GM23248 (cell line): ENCODE results near the gene ERICH3. TPM values are rescaled to one million over a fixed set of nuclear protein-coding genes. Genes with fewer than 3 reads are reported as not detected.
A peak's percentile ranks its signal among the peaks of the same experiment; 100 is the strongest.

ENCODE experiments used
- DNase-seq: peaks from one replicate; pipeline ENCODE4 v3.0.0-alpha.2; 2015
- H2AFZ ChIP-seq: fragments of 200-600 bp; sonication (generic); 2 replicates; pipeline ENCODE4 v1.6.1; 2016; ENCODE audit warnings: antibody characterized with exemption
- H3F3A ChIP-seq: fragments of 200-600 bp; sonication (generic); 2 replicates; pipeline ENCODE4 v1.6.1; 2016; ENCODE audit warnings: mild to moderate bottlenecking, antibody characterized with exemption, mixed run types; ENCODE audit not compliant: insufficient read depth
- H3K27ac ChIP-seq: fragments of 200-600 bp; sonication (generic); 2 replicates; pipeline ENCODE4 v1.5.1; 2016; ENCODE audit warnings: mild to moderate bottlenecking
- H3K27me3 ChIP-seq: fragments of 200-600 bp; sonication (generic); replicated peaks from 2 replicates; pipeline ENCODE4 v1.6.1; 2016; ENCODE audit warnings: mild to moderate bottlenecking; ENCODE audit not compliant: insufficient read depth
- H3K36me3 ChIP-seq: fragments of 200-600 bp; sonication (generic); 2 replicates; pipeline ENCODE4 v1.6.1; 2016; ENCODE audit warnings: low read depth, mild to moderate bottlenecking
- H3K4me1 ChIP-seq: fragments of 200-600 bp; sonication (generic); 2 replicates; pipeline ENCODE4 v1.6.1; 2016; ENCODE audit warnings: mild to moderate bottlenecking; ENCODE audit not compliant: insufficient read depth
- H3K4me2 ChIP-seq: fragments of 200-600 bp; sonication (generic); one replicate; pipeline ENCODE4 v1.6.1; 2016; ENCODE audit warnings: mild to moderate bottlenecking; ENCODE audit not compliant: unreplicated experiment
- H3K4me3 ChIP-seq: fragments of 200-600 bp; sonication (generic); 2 replicates; pipeline ENCODE4 v1.5.1; 2016; ENCODE audit warnings: mild to moderate bottlenecking
- H3K79me2 ChIP-seq: fragments of 200-600 bp; sonication (generic); 2 replicates; pipeline ENCODE4 v1.6.1; 2016; ENCODE audit warnings: mild to moderate bottlenecking; ENCODE audit not compliant: insufficient read depth
- H3K9ac ChIP-seq: fragments of 200-600 bp; sonication (generic); 2 replicates; pipeline ENCODE4 v1.6.1; 2016; ENCODE audit warnings: mild to moderate bottlenecking
- H3K9me2 ChIP-seq: fragments of 200-600 bp; sonication (generic); 2 replicates; pipeline ENCODE4 v1.6.1; 2016; ENCODE audit warnings: mixed run types, mild to moderate bottlenecking, moderate library complexity; ENCODE audit not compliant: insufficient read depth
- H3K9me3 ChIP-seq: fragments of 200-600 bp; sonication (generic); one replicate; pipeline ENCODE4 v1.6.1; 2017; ENCODE audit warnings: low read depth
- H4K20me1 ChIP-seq: fragments of 200-600 bp; sonication (generic); 2 replicates; pipeline ENCODE4 v1.6.0; 2016; ENCODE audit not compliant: insufficient read depth
- EZH2 ChIP-seq: fragments of 200-600 bp; sonication (generic); IDR thresholded peaks from 2 replicates; pipeline ENCODE4 v1.6.1; 2018; ENCODE audit warnings: antibody characterized with exemption, mild to moderate bottlenecking; ENCODE audit not compliant: insufficient read depth, poor library complexity, severe bottlenecking
- EZH2phosphoT487 ChIP-seq: fragments of 200-600 bp; sonication (generic); IDR thresholded peaks from 2 replicates; pipeline ENCODE4 v1.6.1; 2018; ENCODE audit warnings: antibody characterized with exemption, moderate library complexity, mild to moderate bottlenecking, low read depth; ENCODE audit not compliant: insufficient read depth
- WGBS, 2 experiments: methylation state at CpG; one replicate each; pipeline ENCODE4 v1.1.6; 2015 to 2017; ENCODE audit warnings: low lambda C conversion rate in 2 of 2, low coverage in 1 of 2; ENCODE audit errors: missing lambda C conversion rate in 2 of 2; 5-methylcytosine and 5-hydroxymethylcytosine counted together
- in situ Hi-C: fragments of 300-500 bp; cut with MboI; formaldehyde crosslinking; loops from 2 replicates; pipeline ENCODE4 v1.15.0; 2020
- polyA plus RNA-seq: library from polyadenylated mRNA; unstranded; fragments of >200 nt; fragmentation: Nextera tagmentation; extraction: Ambion mirVana; gene quantifications from 2 replicates; pipeline ENCODE4 v1.2.1, GENCODE V29; 2016
- total RNA-seq: library from RNA; depleted of rRNA; stranded (reverse); fragments of >200 nt; shearing (Covaris generic); gene quantifications from 2 replicates; pipeline ENCODE4 v1.2.3, GENCODE V29; 2014; rRNA removed

Gene ERICH3
- total RNA-seq (not detected in 2 replicates), polyA plus RNA-seq (not detected in 2 replicates)

DNA sequence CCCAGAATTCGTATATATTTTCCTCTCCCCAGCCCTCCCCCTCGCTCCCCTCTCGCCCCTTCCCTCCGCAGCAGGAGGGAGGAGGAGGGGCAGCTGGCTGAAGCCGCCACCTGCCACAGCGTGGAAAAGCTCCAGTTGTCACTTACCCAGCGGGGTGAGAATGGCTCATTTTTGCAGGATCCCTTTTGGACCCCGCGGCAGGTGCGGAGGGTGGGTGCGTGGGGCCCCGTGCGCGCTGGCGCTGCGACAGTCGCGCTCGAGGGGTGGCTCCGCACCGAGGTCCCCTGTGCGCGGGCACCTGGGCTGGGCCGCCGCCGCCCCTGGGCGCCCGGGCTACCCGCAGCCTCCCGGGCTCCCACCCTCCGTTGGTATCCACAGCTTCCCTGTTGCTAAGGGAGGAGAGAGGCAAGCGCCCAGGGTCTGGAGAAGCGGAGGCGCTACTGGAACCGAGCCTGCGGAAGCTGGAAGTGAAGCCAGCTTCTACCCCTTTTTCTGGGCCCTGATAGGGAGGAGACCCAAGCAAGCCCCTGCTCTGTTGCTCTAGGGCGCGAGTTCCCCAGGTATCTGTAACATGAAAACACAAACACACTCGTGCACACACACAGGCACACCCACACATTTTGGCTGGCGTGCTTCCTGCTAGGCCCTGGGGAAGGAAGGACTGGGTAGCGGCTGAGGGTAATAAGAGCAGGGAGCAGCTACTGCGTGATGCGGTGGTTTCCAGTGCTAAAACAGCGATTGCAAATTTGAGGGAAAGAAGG is at the start of gene ERICH3:
TSS of gene ERICH3 (minus strand) at position 442 of the 761 bp plus-strand sequence. CDS start at position 169, 273 bp downstream.
- WGBS, 2 experiments, result 3 to 6% methylated on average over 29 to 44 of the region's 44 CpGs
- Histone ChIP-seq H3K9ac (no peak within 1 kb of the TSS), H3K27ac (no peak within 1 kb of the TSS), H3K36me3 (no peaks in the 10 kb centered on the region), H3K4me3 (peak within 1 kb of the TSS; percentile 62), H3F3A (no peaks in the 10 kb centered on the region), H3K9me2 (no peaks in the 10 kb centered on the region), H3K9me3 (no peaks in the 10 kb centered on the region), H3K27me3 (peaks cover 32% of the 10 kb centered on the region), H2AFZ (peak within 1 kb of the TSS; percentile 65; the same call in 1 of the 2 replicates), H3K4me1 (no peaks in the 10 kb centered on the region), H3K79me2 (no peaks in the 10 kb centered on the region), H3K4me2 (no peak within 1 kb of the TSS), H4K20me1 (no peaks in the 10 kb centered on the region)
- in situ Hi-C loops, result no loop called here
- peak; percentile 21 for DNase-seq
- TF ChIP-seq EZH2phosphoT487 (no peak), EZH2 (no peak)

- Histone ChIP-seq H3F3A (no peaks in the 10 kb centered on the region), H3K79me2 (no peaks in the 10 kb centered on the region), H3K36me3 (peaks cover 6% of the 10 kb centered on the region; the same call in 1 of the 2 replicates), H3K4me2 (no peak overlapping the region), H3K27me3 (no peaks in the 10 kb centered on the region), H3K4me3 (no peak overlapping the region), H2AFZ (no peak overlapping the region), H4K20me1 (no peaks in the 10 kb centered on the region), H3K4me1 (no peaks in the 10 kb centered on the region), H3K9me3 (no peaks in the 10 kb centered on the region), H3K9me2 (no peaks in the 10 kb centered on the region), H3K27ac (no peak overlapping the region), H3K9ac (no peak overlapping the region)
- WGBS, 2 experiments, result 96 to 98% methylated on average over 2 of the region's 2 CpGs
- in situ Hi-C loops, result no loop called here
- no peak for DNase-seq
- no peak for TF ChIP-seq EZH2
- TF ChIP-seq EZH2phosphoT487, result no peak
These were observed 44.0 kb upstream of the ERICH3 start for GRCh38 chr1:74717626-74718025.

DNA sequence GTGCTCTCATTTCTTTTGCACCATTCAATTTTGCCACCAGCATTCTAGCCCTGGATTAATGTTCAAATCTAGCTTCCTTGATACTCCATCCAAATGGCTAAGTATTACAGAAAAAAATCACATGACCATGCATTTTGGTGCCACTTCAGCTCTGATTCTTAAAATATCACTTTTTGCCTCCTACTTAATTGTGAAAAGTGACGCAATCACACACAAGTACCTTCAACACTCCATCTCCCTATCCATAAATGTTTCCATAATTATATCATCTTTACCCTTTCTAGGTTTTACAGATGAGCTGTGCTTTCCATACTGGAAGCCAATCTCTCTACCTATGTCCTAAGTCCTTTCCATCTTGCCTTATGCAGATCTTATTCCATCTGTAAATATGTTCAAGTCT is 43.2 kb upstream of the ERICH3 start:
- DNase-seq, result no peak
- Histone ChIP-seq H3K4me2 (no peak overlapping the region), H3K9me3 (no peaks in the 10 kb centered on the region), H3K4me1 (no peaks in the 10 kb centered on the region), H3F3A (no peaks in the 10 kb centered on the region), H2AFZ (no peak overlapping the region), H3K27me3 (no peaks in the 10 kb centered on the region), H3K79me2 (no peaks in the 10 kb centered on the region), H3K27ac (no peak overlapping the region), H4K20me1 (no peaks in the 10 kb centered on the region), H3K9ac (no peak overlapping the region), H3K36me3 (peaks cover 6% of the 10 kb centered on the region; the same call in 1 of the 2 replicates), H3K9me2 (no peaks in the 10 kb centered on the region), H3K4me3 (no peak overlapping the region)
- 96% methylated on average over 1 of the region's 1 CpG for WGBS, 2 experiments
- TF ChIP-seq EZH2, result no peak
- TF ChIP-seq EZH2phosphoT487, result no peak
- in situ Hi-C loops, result no loop called here

- Histone ChIP-seq H3K27me3 (no peaks in the 10 kb centered on the region), H3K27ac (no peak overlapping the region), H3K9me3 (no peaks in the 10 kb centered on the region), H3K36me3 (no peaks in the 10 kb centered on the region; the same call in 1 of the 2 replicates), H3K4me1 (no peaks in the 10 kb centered on the region), H4K20me1 (no peaks in the 10 kb centered on the region), H3K9ac (no peak overlapping the region), H3K79me2 (no peaks in the 10 kb centered on the region), H3F3A (no peaks in the 10 kb centered on the region), H2AFZ (no peak overlapping the region), H3K9me2 (no peaks in the 10 kb centered on the region), H3K4me3 (no peak overlapping the region), H3K4me2 (no peak overlapping the region)
- DNase-seq, result no peak
- TF ChIP-seq EZH2 (no peak), EZH2phosphoT487 (no peak)
- WGBS, 2 experiments, result 74% methylated on average over 6 of the region's 6 CpGs
- in situ Hi-C loops, result no loop called here
These were observed 42.2 kb upstream of the ERICH3 start for GRCh38 chr1:74715806-74716205.
